ENCODE results near the gene PARVG. TPM values are rescaled to one million over a fixed set of nuclear protein-coding genes. Genes with fewer than 3 reads are reported as not detected.

The PARVG gene
- total and polyA plus RNA-seq, 3 experiments from 2014 or later, result 56.0 to 94.4 (median 57.4) TPM

- no peak overlapping the region for H3K4me3 ChIP-seq (ENCODE audit: low read length)
- H3K27me3 ChIP-seq (ENCODE audit: insufficient read depth, low read length, poor library complexity, severe bottlenecking), result no peaks in the 10 kb centered on the region
- ChIA-PET POLR2A (no interaction called here), CTCF (interaction anchor here (1.2 kb wide), 1 partner anchor 144 kb away, joined by 3 read pairs; no protein-coding TSS in a partner anchor)
- no peak for DNase-seq
- no peaks in the 10 kb centered on the region for H3K9me3 ChIP-seq (ENCODE audit: low read length)
- H3K36me3 ChIP-seq (ENCODE audit: insufficient read depth, low read length), result no peaks in the 10 kb centered on the region
- no peak overlapping the region for H3K27ac ChIP-seq (ENCODE audit: low read depth, low read length)
- H3K36me3 Mint-ChIP-seq, result peaks cover 14 to 71% (median 30%) of the 10 kb centered on the region in 3 donors
- H3K27me3 Mint-ChIP-seq, result peaks cover 0 to 2% of the 10 kb centered on the region in 2 donors
- no peaks in the 10 kb centered on the region for H3K4me1 Mint-ChIP-seq
- peaks cover 3 to 12% (median 5%) of the 10 kb centered on the region in 5 donors for H3K9me3 Mint-ChIP-seq
- no peak overlapping the region for H3K4me3 Mint-ChIP-seq
- H3K4me1 ChIP-seq (ENCODE audit: insufficient read depth, low read length), result no peaks in the 10 kb centered on the region
- H3K27ac Mint-ChIP-seq, result peak overlapping the region in 2 of 8 donors; percentile 17 to 57
These were observed 43.9 kb upstream of the PARVG start for GRCh38 chr22:44136786-44137185.

DNA sequence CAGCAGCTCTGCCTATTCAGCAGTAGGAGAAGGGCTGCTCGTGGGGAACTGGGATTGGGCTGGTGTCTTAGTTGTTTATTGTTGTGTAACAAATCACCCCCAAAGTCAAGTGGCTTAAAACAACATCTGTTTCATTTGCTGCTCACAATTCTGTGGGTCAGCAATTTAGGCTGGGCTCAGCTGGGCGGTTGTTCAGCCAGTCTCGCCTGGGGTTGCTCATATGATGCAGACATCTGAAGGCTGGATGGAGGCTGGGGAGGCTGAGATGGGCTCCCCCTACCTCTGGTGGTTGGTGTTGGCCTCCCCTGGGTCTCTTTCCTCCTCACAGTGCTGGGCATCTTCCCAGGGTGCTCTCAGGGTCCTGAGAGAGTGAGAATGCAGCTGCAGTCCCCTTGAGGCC, 43.3 kb upstream of the PARVG start:
- CTCF ChIA-PET, result interaction anchor here (1.2 kb wide), 1 partner anchor 144 kb away, joined by 3 read pairs; no protein-coding TSS in a partner anchor
- Histone ChIP-seq H3K4me3 (ENCODE audit: low read length) (no peak overlapping the region), H3K4me1 (ENCODE audit: insufficient read depth, low read length) (no peaks in the 10 kb centered on the region), H3K27ac (ENCODE audit: low read depth, low read length) (no peak overlapping the region), H3K9me3 (ENCODE audit: low read length) (no peaks in the 10 kb centered on the region), H3K36me3 (ENCODE audit: insufficient read depth, low read length) (no peaks in the 10 kb centered on the region), H3K27me3 (ENCODE audit: insufficient read depth, low read length, poor library complexity, severe bottlenecking) (no peaks in the 10 kb centered on the region)
- Mint-ChIP-seq H3K27ac (peak overlapping the region in 1 of 8 donors; percentile 47), H3K9me3 (peaks cover 3 to 12% (median 5%) of the 10 kb centered on the region in 5 donors), H3K4me1 (no peaks in the 10 kb centered on the region), H3K36me3 (peaks cover 14 to 67% (median 30%) of the 10 kb centered on the region in 3 donors), H3K4me3 (no peak overlapping the region), H3K27me3 (peaks cover 0 to 2% of the 10 kb centered on the region in 2 donors)
- no peak for DNase-seq
- POLR2A ChIA-PET, result no interaction called here

- no peaks in the 10 kb centered on the region for H3K4me1 Mint-ChIP-seq
- DNase-seq, result no peak
- POLR2A ChIA-PET, result no interaction called here
- H3K27me3 Mint-ChIP-seq, result no peaks in the 10 kb centered on the region
- no peaks in the 10 kb centered on the region for H3K27me3 ChIP-seq (ENCODE audit: insufficient read depth, low read length, poor library complexity, severe bottlenecking)
- H3K4me3 Mint-ChIP-seq, result no peak overlapping the region
- H3K36me3 ChIP-seq (ENCODE audit: insufficient read depth, low read length), result no peaks in the 10 kb centered on the region
- CTCF ChIA-PET, result no interaction called here
- no peaks in the 10 kb centered on the region for H3K9me3 ChIP-seq (ENCODE audit: low read length)
- peaks cover 13 to 48% (median 30%) of the 10 kb centered on the region in 3 donors for H3K36me3 Mint-ChIP-seq
- peaks cover 3 to 12% (median 5%) of the 10 kb centered on the region in 5 donors for H3K9me3 Mint-ChIP-seq
- no peaks in the 10 kb centered on the region for H3K4me1 ChIP-seq (ENCODE audit: insufficient read depth, low read length)
- no peak overlapping the region for H3K27ac ChIP-seq (ENCODE audit: low read depth, low read length)
- no peak overlapping the region for H3K4me3 ChIP-seq (ENCODE audit: low read length)
- H3K27ac Mint-ChIP-seq, result peak overlapping the region in 2 of 8 donors; percentile 32 to 33
These were observed 41.0 kb upstream of the PARVG start for GRCh38 chr22:44139773-44140172.

DNA sequence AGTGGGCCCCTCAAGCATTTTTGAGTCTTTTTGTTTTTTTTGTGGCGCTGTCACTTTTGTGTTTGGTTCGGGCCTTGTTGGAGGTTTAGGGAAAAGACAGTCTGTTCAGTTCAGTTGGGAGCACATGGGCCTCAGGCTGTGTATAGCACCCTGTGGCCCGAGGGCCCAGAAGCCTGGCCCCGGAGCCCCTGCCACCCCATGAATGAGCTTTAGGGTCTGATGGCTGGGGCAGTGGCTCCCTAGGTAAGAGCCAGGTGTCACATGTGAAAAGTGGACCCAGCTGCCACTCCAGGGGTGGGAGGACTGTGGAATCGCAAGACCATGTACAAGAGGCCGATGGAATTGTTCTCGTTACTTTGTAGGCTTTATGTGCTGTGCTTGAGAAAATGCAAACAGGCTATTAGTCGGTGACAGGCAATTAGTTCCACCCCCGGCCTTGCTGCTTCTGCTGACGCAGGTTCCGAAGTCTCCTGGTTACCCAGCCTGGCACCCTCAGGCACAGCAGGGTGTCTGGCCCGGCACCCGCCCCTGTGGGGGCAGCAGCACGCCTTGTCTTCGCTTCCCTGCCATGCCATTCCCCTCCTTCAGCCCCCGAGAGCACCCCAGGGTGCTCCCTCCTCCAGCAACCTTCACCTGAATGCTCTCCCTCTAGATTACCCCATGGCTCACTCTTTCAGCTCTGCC, 38.2 kb upstream of the PARVG start:
- ChIA-PET POLR2A (no interaction called here), CTCF (no interaction called here)
- no peak overlapping the region for H3K27ac ChIP-seq (ENCODE audit: low read depth, low read length)
- H3K9me3 ChIP-seq (ENCODE audit: low read length), result no peaks in the 10 kb centered on the region
- no peaks in the 10 kb centered on the region for H3K27me3 ChIP-seq (ENCODE audit: insufficient read depth, low read length, poor library complexity, severe bottlenecking)
- H3K36me3 ChIP-seq (ENCODE audit: insufficient read depth, low read length), result no peaks in the 10 kb centered on the region
- H3K4me3 Mint-ChIP-seq, result peak overlapping the region in 1 of 7 donors; percentile 63
- H3K4me1 ChIP-seq (ENCODE audit: insufficient read depth, low read length), result no peaks in the 10 kb centered on the region
- H3K4me3 ChIP-seq (ENCODE audit: low read length), result no peak overlapping the region
- no peaks in the 10 kb centered on the region for H3K27me3 Mint-ChIP-seq
- H3K9me3 Mint-ChIP-seq, result peaks cover 0 to 3% (median 0%) of the 10 kb centered on the region in 5 donors
- H3K36me3 Mint-ChIP-seq, result peaks cover 0 to 22% (median 8%) of the 10 kb centered on the region in 3 donors
- DNase-seq, result no peak
- peak overlapping the region in 1 of 8 donors; percentile 54 for H3K27ac Mint-ChIP-seq
- H3K4me1 Mint-ChIP-seq, result no peaks in the 10 kb centered on the region

DNA sequence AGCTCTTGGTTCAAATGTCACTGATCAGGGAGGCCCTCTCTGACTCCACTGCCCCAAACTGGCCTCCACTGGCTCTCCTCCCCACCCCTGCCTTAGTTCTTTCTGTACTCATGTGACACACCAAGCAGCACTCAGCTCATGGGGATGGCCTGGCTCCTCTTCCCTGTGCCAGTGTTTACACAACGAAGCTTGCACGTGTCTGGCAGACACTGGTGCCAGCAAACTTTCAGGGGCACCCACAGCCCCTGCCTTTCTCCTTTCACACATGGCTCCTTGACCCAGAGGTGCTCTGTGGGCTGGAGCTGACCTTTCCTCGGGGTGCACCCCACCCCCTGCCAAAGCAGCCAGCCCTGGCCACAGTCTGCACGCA, 37.6 kb upstream of the PARVG start:
- Histone ChIP-seq H3K36me3 (ENCODE audit: insufficient read depth, low read length) (no peaks in the 10 kb centered on the region), H3K27me3 (ENCODE audit: insufficient read depth, low read length, poor library complexity, severe bottlenecking) (no peaks in the 10 kb centered on the region), H3K4me3 (ENCODE audit: low read length) (no peak overlapping the region), H3K9me3 (ENCODE audit: low read length) (no peaks in the 10 kb centered on the region), H3K27ac (ENCODE audit: low read depth, low read length) (no peak overlapping the region), H3K4me1 (ENCODE audit: insufficient read depth, low read length) (no peaks in the 10 kb centered on the region)
- no peaks in the 10 kb centered on the region for H3K9me3 Mint-ChIP-seq
- no peaks in the 10 kb centered on the region for H3K4me1 Mint-ChIP-seq
- POLR2A ChIA-PET, result no interaction called here
- peak overlapping the region in 1 of 7 donors; percentile 63 for H3K4me3 Mint-ChIP-seq
- no peak for DNase-seq
- H3K36me3 Mint-ChIP-seq, result peaks cover 0 to 19% (median 3%) of the 10 kb centered on the region in 3 donors
- CTCF ChIA-PET, result no interaction called here
- no peaks in the 10 kb centered on the region for H3K27me3 Mint-ChIP-seq
- no peak overlapping the region for H3K27ac Mint-ChIP-seq

DNA sequence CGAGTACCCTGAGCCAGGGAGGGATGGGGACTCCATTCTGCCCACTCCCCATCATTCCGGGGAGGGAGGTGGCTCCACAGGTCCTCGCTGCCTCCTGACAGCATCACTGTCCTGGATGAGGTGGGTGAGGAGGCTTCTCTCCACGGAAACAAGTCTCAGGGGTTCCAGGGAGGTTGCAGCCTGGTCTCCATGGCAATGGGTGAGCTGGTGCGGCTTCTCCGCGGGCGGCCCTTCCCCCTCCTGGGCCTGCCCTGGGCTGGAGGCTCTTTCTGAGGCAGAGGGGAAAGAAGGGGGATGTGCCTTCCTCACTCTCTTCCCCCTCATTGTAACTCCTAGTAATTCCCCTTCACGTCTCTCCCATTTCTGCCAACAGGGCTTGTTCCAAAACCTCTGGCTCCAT, 37.1 kb upstream of the PARVG start:
- no peak for DNase-seq
- Mint-ChIP-seq H3K4me3 (no peak overlapping the region), H3K36me3 (peaks cover under 1 to 17% (median 3%) of the 10 kb centered on the region in 3 donors), H3K27ac (no peak overlapping the region), H3K9me3 (no peaks in the 10 kb centered on the region), H3K4me1 (no peaks in the 10 kb centered on the region), H3K27me3 (no peaks in the 10 kb centered on the region)
- H3K36me3 ChIP-seq (ENCODE audit: insufficient read depth, low read length), result no peaks in the 10 kb centered on the region
- no peaks in the 10 kb centered on the region for H3K4me1 ChIP-seq (ENCODE audit: insufficient read depth, low read length)
- H3K4me3 ChIP-seq (ENCODE audit: low read length), result no peak overlapping the region
- POLR2A ChIA-PET, result no interaction called here
- no peak overlapping the region for H3K27ac ChIP-seq (ENCODE audit: low read depth, low read length)
- no peaks in the 10 kb centered on the region for H3K27me3 ChIP-seq (ENCODE audit: insufficient read depth, low read length, poor library complexity, severe bottlenecking)
- CTCF ChIA-PET, result no interaction called here
- no peaks in the 10 kb centered on the region for H3K9me3 ChIP-seq (ENCODE audit: low read length)

- Mint-ChIP-seq H3K4me1 (no peaks in the 10 kb centered on the region), H3K36me3 (peaks cover 2 to 15% (median 3%) of the 10 kb centered on the region in 3 donors), H3K27ac (no peak overlapping the region), H3K9me3 (no peaks in the 10 kb centered on the region), H3K27me3 (no peaks in the 10 kb centered on the region), H3K4me3 (no peak overlapping the region)
- Histone ChIP-seq H3K27ac (ENCODE audit: low read depth, low read length) (no peak overlapping the region), H3K36me3 (ENCODE audit: insufficient read depth, low read length) (no peaks in the 10 kb centered on the region), H3K4me1 (ENCODE audit: insufficient read depth, low read length) (no peaks in the 10 kb centered on the region), H3K4me3 (ENCODE audit: low read length) (no peak overlapping the region), H3K27me3 (ENCODE audit: insufficient read depth, low read length, poor library complexity, severe bottlenecking) (no peaks in the 10 kb centered on the region), H3K9me3 (ENCODE audit: low read length) (no peaks in the 10 kb centered on the region)
- ChIA-PET POLR2A (no interaction called here), CTCF (no interaction called here)
- no peak for DNase-seq
These were observed 36.6 kb upstream of the PARVG start for GRCh38 chr22:44144046-44144569.

- no peak overlapping the region for H3K4me3 ChIP-seq (ENCODE audit: low read length)
- Mint-ChIP-seq H3K4me1 (no peaks in the 10 kb centered on the region), H3K9me3 (no peaks in the 10 kb centered on the region), H3K27ac (no peak overlapping the region), H3K36me3 (peaks cover 0 to 5% (median 2%) of the 10 kb centered on the region in 3 donors), H3K4me3 (no peak overlapping the region), H3K27me3 (no peaks in the 10 kb centered on the region)
- H3K27me3 ChIP-seq (ENCODE audit: insufficient read depth, low read length, poor library complexity, severe bottlenecking), result no peaks in the 10 kb centered on the region
- no peak for DNase-seq
- no peaks in the 10 kb centered on the region for H3K36me3 ChIP-seq (ENCODE audit: insufficient read depth, low read length)
- POLR2A ChIA-PET, result no interaction called here
- CTCF ChIA-PET, result no interaction called here
- no peak overlapping the region for H3K27ac ChIP-seq (ENCODE audit: low read depth, low read length)
- no peaks in the 10 kb centered on the region for H3K9me3 ChIP-seq (ENCODE audit: low read length)
- H3K4me1 ChIP-seq (ENCODE audit: insufficient read depth, low read length), result no peaks in the 10 kb centered on the region
These were observed 35.2 kb upstream of the PARVG start for GRCh38 chr22:44145544-44145943.

Data from CD8-positive, alpha-beta memory T cell (primary cell).